Right lobe of liver (tissue), 6 donors: ENCODE measurements around the gene FITM1. TPM values are rescaled to one million over a fixed set of nuclear protein-coding genes. Genes with fewer than 3 reads are reported as not detected.
A peak's percentile ranks its signal among the peaks of the same experiment; 100 is the strongest.

ENCODE experiments used
- ATAC-seq, 4 donors: fragments of 200-7000 bp; cut with Tn5 transposase; one replicate each; pipeline ENCODE4 v1.9.1; 2020; ENCODE audit warnings: mild to moderate bottlenecking in 4 of 4, moderate library complexity in 4 of 4
- DNase-seq, 3 donors: peaks; one replicate each; pipeline ENCODE4 v3.0.0-alpha.2; 2020
- H3K27ac ChIP-seq, 3 donors: fragments of 200-600 bp; one replicate each; pipeline ENCODE4 v1.8.0; 2022
- H3K27me3 ChIP-seq, 2 donors: fragments of 200-600 bp; one replicate each; pipeline ENCODE4 v1.8.0; 2022
- H3K36me3 ChIP-seq, 4 donors: fragments of 200-600 bp; sonication (generic) in 1 of 4; one replicate each; pipeline versions ENCODE4 v1.5.1 to v1.8.0; 2017 to 2022; ENCODE audit warnings: control low read depth in 1 of 4
- H3K4me1 ChIP-seq, 4 donors: fragments of 200-600 bp; sonication (generic) in 1 of 4; one replicate each; pipeline versions ENCODE4 v1.5.1 to v1.8.0; 2017 to 2022; ENCODE audit warnings: control low read depth in 1 of 4
- H3K4me3 ChIP-seq, 3 donors: fragments of 200-600 bp; one replicate each; pipeline ENCODE4 v1.8.0; 2022
- H3K9me3 ChIP-seq, 4 donors: fragments of 200-600 bp; sonication (generic) in 1 of 4; one replicate each; pipeline versions ENCODE4 v1.5.1 to v1.8.0; 2017 to 2022; ENCODE audit warnings: control low read depth in 1 of 4
- POLR2A ChIP-seq: fragments of 450-650 bp; IDR thresholded peaks from one replicate; pipeline ENCODE4 v1.6.1; 2017; ENCODE audit warnings: antibody characterized with exemption, mild to moderate bottlenecking
- WGBS: methylation state at CpG from one replicate; pipeline ENCODE4 v1.1.6; 2018; ENCODE audit warnings: low coverage, low lambda C conversion rate; ENCODE audit not compliant: insufficient coverage; ENCODE audit errors: missing lambda C conversion rate; 5-methylcytosine and 5-hydroxymethylcytosine counted together
- intact Hi-C, 2 donors: fragments of 100-400 bp; cut with DNase I; formaldehyde crosslinking; loops; one replicate each; pipeline versions ENCODE4 v1.11.2 to v1.14.1; 2022
- total RNA-seq, 6 experiments: library from RNA; depleted of rRNA in 2 of 6; stranded (reverse); fragments of >200 nt in 2 of 6; fragmentation: NEBNext Ultra II Directional in 3 of 6; extraction: Animal tissue kit (Norgen Biotek cat#: 25700) in 3 of 6; gene quantifications; one replicate each; pipeline versions ENCODE4 v1.1.0 to v1.2.4, GENCODE V29; 2016 to 2023
- TF ChIP-seq, protein P1 (sequence below), 4 donors: fragments of 200-600 bp in 3 of 4; fragments of 450-650 bp in 1 of 4; IDR thresholded peaks; one replicate each; pipeline versions ENCODE4 v1.5.1 to v1.8.0; 2016 to 2022; ENCODE audit warnings: antibody characterized with exemption in 4 of 4, mild to moderate bottlenecking in 2 of 4
- donor health status: DM: no; HTN: yes; CAD: no.
- donor health status: DM: no; HTN: no; CAD: no.
- donor health status: DM: no; HTN: no; CAD: no.
- donor health status: DM: no; HTN: yes; CAD: no.
- donor health status: DM: no; HTN: yes; CAD: no.

FITM1 gene
- total RNA-seq, 6 experiments from 2014 or later = 1.5 to 32.5 (median 9.3) TPM

DNA sequence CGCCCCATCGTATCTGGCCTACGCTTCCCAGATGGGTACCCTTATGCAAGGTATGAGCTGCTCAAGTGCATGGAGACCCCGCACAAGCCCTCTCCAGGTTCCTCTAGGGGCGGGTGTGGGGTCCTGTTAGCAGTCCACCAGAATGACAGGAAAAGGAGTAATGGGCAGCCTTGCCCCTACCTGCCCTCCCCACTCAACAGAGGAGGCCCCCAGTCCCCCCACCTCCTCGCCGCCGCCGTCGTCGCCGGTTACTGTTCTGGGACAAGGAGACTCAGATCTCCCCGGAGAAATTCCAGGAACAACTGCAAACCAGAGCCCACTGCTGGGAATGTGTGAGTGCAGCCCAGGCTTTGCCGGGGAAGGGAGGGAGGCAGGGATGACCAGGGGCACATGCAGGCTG lies 47.4 kb downstream of the FITM1 start:
- 90% methylated on average over 6 of the region's 14 CpGs for WGBS
- Histone ChIP-seq H3K27ac (no peak overlapping the region), H3K27me3 (no peaks in the 10 kb centered on the region), H3K36me3 (peaks cover 0 to 18% (median 9%) of the 10 kb centered on the region in 4 donors), H3K4me3 (no peak overlapping the region), H3K4me1 (peaks cover 0 to 23% (median 11%) of the 10 kb centered on the region in 4 donors), H3K9me3 (no peaks in the 10 kb centered on the region)
- intact Hi-C loops = no loop called here
- no peak for ATAC-seq
- no peak for DNase-seq
- no peak for TF ChIP-seq POLR2A
- TF ChIP-seq, protein P1, sequence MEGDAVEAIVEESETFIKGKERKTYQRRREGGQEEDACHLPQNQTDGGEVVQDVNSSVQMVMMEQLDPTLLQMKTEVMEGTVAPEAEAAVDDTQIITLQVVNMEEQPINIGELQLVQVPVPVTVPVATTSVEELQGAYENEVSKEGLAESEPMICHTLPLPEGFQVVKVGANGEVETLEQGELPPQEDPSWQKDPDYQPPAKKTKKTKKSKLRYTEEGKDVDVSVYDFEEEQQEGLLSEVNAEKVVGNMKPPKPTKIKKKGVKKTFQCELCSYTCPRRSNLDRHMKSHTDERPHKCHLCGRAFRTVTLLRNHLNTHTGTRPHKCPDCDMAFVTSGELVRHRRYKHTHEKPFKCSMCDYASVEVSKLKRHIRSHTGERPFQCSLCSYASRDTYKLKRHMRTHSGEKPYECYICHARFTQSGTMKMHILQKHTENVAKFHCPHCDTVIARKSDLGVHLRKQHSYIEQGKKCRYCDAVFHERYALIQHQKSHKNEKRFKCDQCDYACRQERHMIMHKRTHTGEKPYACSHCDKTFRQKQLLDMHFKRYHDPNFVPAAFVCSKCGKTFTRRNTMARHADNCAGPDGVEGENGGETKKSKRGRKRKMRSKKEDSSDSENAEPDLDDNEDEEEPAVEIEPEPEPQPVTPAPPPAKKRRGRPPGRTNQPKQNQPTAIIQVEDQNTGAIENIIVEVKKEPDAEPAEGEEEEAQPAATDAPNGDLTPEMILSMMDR (IDR thresholded peaks at IDR 0.05) = no peak

DNA sequence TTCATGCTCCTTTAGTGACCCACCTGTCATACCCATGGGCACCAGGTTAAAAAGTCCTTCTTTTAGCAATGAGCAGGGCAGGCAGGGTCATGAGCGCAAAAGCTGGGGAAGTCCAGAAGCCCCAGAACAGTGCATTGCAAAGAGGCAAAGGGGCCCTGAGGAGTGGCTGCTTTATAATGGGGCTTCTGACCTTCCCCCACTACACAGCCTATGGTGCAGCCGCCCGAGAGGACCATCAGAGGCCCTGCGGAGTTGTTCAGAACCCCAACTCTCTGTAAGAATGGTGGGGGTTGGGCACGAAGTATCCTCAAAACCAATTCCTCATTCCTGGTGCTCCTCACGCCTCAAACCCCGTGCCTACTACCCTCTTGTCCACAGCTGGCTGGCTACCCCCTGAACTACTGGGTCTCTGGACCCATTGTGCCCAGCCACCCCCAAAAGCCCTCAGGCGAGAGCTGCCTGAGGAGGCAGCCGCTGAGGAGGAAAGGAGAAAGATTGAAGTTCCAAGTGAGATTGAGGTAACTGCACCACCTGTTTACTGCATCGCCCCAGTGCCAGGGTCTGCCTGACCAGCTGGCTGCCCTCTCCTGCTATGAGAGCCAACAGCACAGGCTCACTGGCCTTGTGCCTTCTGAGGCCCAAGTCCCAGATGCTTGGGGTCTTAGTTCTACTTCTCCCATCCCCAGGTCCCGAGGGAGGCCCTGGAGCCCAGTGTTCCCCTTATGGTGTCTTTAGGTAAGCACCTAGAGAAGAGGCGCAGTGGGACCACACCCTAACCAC lies 48.1 kb downstream of the FITM1 start:
- 84% methylated on average over 4 of the region's 12 CpGs for WGBS
- TF ChIP-seq POLR2A = no peak
- TF ChIP-seq, protein P1 (IDR thresholded peaks at IDR 0.05) = no peak
- H3K9me3 ChIP-seq = no peaks in the 10 kb centered on the region
- H3K27ac ChIP-seq = peak overlapping the region in 2 of 3 donors; percentile 80 to 86
- intact Hi-C loops = no loop called here
- no peaks in the 10 kb centered on the region for H3K27me3 ChIP-seq
- peaks cover 0 to 23% (median 11%) of the 10 kb centered on the region in 4 donors for H3K4me1 ChIP-seq
- no peak overlapping the region for H3K4me3 ChIP-seq
- ATAC-seq (peak in 2 of 4 donors; percentile 26 to 49), DNase-seq (peak in 1 of 3 donors; percentile 68)
- H3K36me3 ChIP-seq = peaks cover 0 to 23% (median 9%) of the 10 kb centered on the region in 4 donors

DNA sequence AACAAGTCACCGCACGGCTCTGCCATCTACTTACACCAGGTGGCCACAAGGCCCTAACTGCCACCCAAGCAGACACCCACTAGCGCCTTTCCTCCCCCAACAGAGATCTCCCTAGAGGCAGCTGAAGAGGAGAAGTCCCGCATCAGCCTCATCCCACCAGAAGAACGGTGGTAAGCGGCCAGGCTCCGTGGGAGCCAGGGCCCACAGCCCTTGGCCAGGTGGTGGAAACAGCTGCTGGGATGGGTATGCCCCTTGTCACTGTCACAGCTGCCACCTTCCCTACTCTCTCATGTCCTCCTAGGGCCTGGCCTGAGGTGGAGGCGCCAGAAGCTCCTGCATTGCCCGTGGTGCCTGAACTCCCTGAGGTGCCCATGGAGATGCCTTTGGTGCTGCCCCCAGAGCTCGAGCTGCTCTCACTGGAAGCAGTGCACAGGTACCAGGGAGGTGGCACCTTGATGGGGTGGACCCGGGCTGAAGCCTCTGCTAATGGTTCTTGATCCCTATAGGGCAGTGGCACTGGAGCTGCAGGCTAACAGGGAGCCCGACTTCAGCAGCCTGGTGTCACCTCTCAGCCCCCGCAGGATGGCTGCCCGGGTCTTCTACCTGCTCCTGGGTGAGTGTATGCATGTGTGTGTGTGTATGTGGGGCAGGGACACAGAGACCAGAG lies 49.0 kb downstream of the FITM1 start:
- Histone ChIP-seq H3K27ac (peak overlapping the region in 2 of 3 donors; percentile 80 to 86), H3K27me3 (no peaks in the 10 kb centered on the region), H3K4me3 (no peak overlapping the region), H3K36me3 (peaks cover 0 to 30% (median 11%) of the 10 kb centered on the region in 4 donors), H3K9me3 (no peaks in the 10 kb centered on the region), H3K4me1 (peaks cover 0 to 23% (median 11%) of the 10 kb centered on the region in 4 donors)
- ATAC-seq (peak in 2 of 4 donors; percentile 2 to 4), DNase-seq (no peak)
- no peak for TF ChIP-seq POLR2A
- TF ChIP-seq, protein P1 (IDR thresholded peaks at IDR 0.05) = no peak
- 93% methylated on average over 3 of the region's 14 CpGs for WGBS
- intact Hi-C loops = no loop called here

DNA sequence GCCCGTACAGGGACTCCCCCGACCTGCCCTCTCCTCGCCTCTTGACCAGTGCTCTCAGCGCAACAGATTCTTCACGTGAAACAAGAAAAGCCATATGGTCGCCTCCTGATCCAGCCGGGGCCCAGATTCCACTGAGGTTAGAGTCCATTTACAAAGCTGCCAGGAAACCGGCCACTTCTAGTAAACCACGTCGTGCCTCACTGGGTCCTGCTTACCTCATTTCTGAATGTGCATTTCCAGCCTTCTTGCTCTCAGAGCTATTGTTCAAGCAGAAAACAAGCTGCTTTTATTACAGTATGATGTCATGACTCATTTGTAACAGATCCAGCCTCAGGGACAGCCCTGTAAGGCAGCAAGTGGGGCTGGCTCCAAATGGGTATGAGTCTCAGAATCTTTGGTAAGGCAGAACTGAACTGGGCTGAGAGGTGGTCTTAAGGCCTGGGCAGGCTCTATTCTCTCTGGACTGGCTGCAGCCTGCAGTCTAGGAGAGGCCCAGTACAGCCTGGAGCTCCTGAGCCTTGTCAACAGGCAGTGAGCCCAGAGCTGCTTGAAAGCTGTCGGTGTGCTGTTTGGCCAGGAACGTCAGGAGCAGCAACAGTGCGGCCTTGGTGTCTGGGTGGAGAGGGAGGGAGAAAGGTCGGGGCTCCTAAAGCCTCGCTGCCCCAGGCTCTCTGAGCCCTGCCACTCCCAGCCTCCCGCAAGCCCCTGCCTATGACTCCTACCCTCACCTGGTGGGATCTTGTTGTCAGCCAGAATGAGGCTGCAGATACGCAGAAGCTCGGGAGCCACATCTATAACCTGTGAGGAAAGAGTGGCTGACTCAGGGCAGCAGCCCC lies 49.7 kb downstream of the FITM1 start:
- TF ChIP-seq, protein P1 (IDR thresholded peaks at IDR 0.05) = no peak
- TF ChIP-seq POLR2A = peak; percentile 16
- DNase-seq (peak; percentile 49 to 83 (median 79)), ATAC-seq (peak; percentile 75 to 87 (median 78))
- WGBS = 18% methylated on average over 4 of the region's 18 CpGs
- Histone ChIP-seq H3K27ac (peak overlapping the region; percentile 54 to 86 (median 80)), H3K4me1 (peaks cover 0 to 23% (median 11%) of the 10 kb centered on the region in 4 donors), H3K36me3 (peaks cover 0 to 34% (median 15%) of the 10 kb centered on the region in 4 donors), H3K9me3 (no peaks in the 10 kb centered on the region), H3K4me3 (no peak overlapping the region), H3K27me3 (no peaks in the 10 kb centered on the region)
- intact Hi-C loops = no loop called here
